Stomach (tissue), 9 donors: ENCODE results near the gene LBR. TPM values are rescaled to one million over a fixed set of nuclear protein-coding genes. Genes with fewer than 3 reads are reported as not detected.

Experiments
- DNase-seq, 2 donors: peaks; one replicate each; pipeline versions ENCODE4 v3.0.0 to v3.0.0-alpha.2; 2013 to 2019
- H3K27ac ChIP-seq, 5 donors: fragments of 200-600 bp in 4 of 5; sonication (generic) in 4 of 5; one replicate each; pipeline ENCODE4 v1.5.1; 2013 to 2019; ENCODE audit warnings: mild to moderate bottlenecking in 1 of 5, moderate library complexity in 1 of 5
- H3K27me3 ChIP-seq, 3 donors: fragments of 200-600 bp; sonication (generic); one replicate each; pipeline ENCODE4 v1.5.1; 2017 to 2019; ENCODE audit warnings: mixed run types in 1 of 3
- H3K36me3 ChIP-seq, 4 donors: fragments of 200-600 bp; sonication (generic); 1 replicate in 3 of 4; 2 replicates in 1 of 4; pipeline ENCODE4 v1.5.1; 2016 to 2019
- H3K4me1 ChIP-seq, 4 donors: fragments of 200-600 bp; sonication (generic); one replicate each; pipeline ENCODE4 v1.5.1; 2016 to 2019
- H3K4me3 ChIP-seq, 4 donors: fragments of 200-600 bp; sonication (generic) in 3 of 4; one replicate each; pipeline ENCODE4 v1.5.1; 2016 to 2019; ENCODE audit warnings: mild to moderate bottlenecking in 1 of 4
- H3K9me3 ChIP-seq, 4 donors: fragments of 200-600 bp; sonication (generic); one replicate each; pipeline ENCODE4 v1.5.1; 2016 to 2019
- EP300 ChIP-seq: sonication (generic); formaldehyde crosslinking; IDR thresholded peaks from one replicate; pipeline ENCODE4 v1.6.1; 2017; ENCODE audit warnings: antibody characterized with exemption
- POLR2A ChIP-seq, 4 donors: fragments of 450-650 bp; IDR thresholded peaks; one replicate each; pipeline ENCODE4 v1.6.1; 2016; ENCODE audit warnings: antibody characterized with exemption in 4 of 4, control low read depth in 2 of 4, mild to moderate bottlenecking in 1 of 4, moderate library complexity in 1 of 4
- POLR2AphosphoS5 ChIP-seq, 3 donors: sonication (generic); formaldehyde crosslinking; IDR thresholded peaks; one replicate each; pipeline ENCODE4 v1.6.1; 2016; ENCODE audit warnings: antibody characterized with exemption in 3 of 3
- WGBS, 5 donors: extraction: QIAGEN DNeasy Blood & Tissue Kit in 3 of 5; methylation state at CpG; one replicate each; pipeline versions ENCODE4 v1.1.5 to v1.1.7; 2013 to 2018; 5-methylcytosine and 5-hydroxymethylcytosine counted together
- intact Hi-C: fragments of 100-400 bp; cut with DNase I; formaldehyde crosslinking; loops from one replicate; pipeline ENCODE4 v1.15.1; 2023; ENCODE audit warnings: low total_unique reads
- polyA plus RNA-seq, 3 donors: library from polyadenylated mRNA; stranded (reverse); fragments of 200-250 nt; gene quantifications; one replicate each; pipeline ENCODE4 v1.2.3, GENCODE V29; 2013
- total RNA-seq, 5 donors: library from RNA; depleted of rRNA; stranded (reverse); fragments of >200 nt; gene quantifications; one replicate each; pipeline versions ENCODE4 v1.1.0 to v1.2.3, GENCODE V29; 2014 to 2016
- TF ChIP-seq, protein P1 (sequence below), 7 experiments: fragments of 450-650 bp in 4 of 7; fragments of 200-600 bp in 3 of 7; sonication (generic) in 3 of 7; IDR thresholded peaks; one replicate each; pipeline ENCODE4 v1.5.1; 2016 to 2019; ENCODE audit warnings: antibody characterized with exemption in 7 of 7, control low read depth in 2 of 7, mild to moderate bottlenecking in 1 of 7
- donor health status: healthy with polysubstance abuse.
- donor health status: Bipolar disorder and iron deficiency.
- donor health status: healthy.

The LBR gene
- total and polyA plus RNA-seq, 8 donors = 6.9 to 159 (median 54.3) TPM

DNA sequence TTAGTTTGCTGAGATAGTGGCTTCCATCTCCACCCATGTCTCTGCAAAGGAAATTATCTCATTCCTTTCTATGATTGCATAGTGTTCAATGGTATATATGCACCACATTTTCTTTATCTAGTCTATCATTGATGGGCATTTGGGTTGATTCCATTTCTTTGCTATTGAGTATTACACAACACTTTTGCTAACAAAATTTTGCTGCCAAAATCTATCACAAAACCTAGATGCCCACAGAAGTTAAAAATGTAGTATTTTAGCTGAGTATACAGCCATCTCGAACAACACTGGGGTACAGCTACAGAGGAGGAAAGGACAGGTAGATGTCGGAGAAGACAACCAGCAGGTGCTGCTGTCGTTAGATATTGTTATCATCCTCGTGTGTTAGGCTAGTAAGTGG, 67.7 kb downstream of the LBR start:
- 83 to 90% (median 87%) methylated on average over 4 of the region's 4 CpGs for WGBS, 5 donors
- Histone ChIP-seq H3K27ac (no peak overlapping the region), H3K27me3 (no peaks in the 10 kb centered on the region), H3K4me3 (no peak overlapping the region), H3K4me1 (no peaks in the 10 kb centered on the region), H3K9me3 (no peaks in the 10 kb centered on the region), H3K36me3 (no peaks in the 10 kb centered on the region)
- DNase-seq = no peak
- intact Hi-C loops = no loop called here
- TF ChIP-seq POLR2A (IDR thresholded peaks at IDR 0.05) (no peak), EP300 (no peak), POLR2AphosphoS5 (IDR thresholded peaks at IDR 0.05) (no peak)
- TF ChIP-seq, protein P1, sequence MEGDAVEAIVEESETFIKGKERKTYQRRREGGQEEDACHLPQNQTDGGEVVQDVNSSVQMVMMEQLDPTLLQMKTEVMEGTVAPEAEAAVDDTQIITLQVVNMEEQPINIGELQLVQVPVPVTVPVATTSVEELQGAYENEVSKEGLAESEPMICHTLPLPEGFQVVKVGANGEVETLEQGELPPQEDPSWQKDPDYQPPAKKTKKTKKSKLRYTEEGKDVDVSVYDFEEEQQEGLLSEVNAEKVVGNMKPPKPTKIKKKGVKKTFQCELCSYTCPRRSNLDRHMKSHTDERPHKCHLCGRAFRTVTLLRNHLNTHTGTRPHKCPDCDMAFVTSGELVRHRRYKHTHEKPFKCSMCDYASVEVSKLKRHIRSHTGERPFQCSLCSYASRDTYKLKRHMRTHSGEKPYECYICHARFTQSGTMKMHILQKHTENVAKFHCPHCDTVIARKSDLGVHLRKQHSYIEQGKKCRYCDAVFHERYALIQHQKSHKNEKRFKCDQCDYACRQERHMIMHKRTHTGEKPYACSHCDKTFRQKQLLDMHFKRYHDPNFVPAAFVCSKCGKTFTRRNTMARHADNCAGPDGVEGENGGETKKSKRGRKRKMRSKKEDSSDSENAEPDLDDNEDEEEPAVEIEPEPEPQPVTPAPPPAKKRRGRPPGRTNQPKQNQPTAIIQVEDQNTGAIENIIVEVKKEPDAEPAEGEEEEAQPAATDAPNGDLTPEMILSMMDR (IDR thresholded peaks at IDR 0.05) = no peak

DNA sequence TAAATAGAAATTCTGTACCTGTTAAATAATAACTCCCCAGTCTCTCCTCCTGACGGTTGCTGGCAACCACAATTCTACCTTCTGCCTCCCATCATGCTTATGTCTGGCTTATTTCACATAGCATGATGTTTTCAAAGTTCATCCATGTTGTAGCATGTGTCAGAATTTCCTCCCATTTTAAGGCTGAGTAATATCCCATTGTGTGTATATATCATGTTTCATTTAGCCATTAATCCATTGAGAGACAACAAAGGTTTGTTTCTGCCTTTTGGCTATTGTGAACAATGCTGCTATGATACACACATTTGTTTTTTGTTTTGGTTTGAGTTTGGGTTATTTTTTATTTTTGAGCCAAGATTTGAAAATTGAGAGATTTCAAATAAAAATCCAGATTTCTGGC, 72.0 kb downstream of the LBR start:
- H3K27ac ChIP-seq = no peak overlapping the region
- no peaks in the 10 kb centered on the region for H3K4me1 ChIP-seq
- no peak overlapping the region for H3K4me3 ChIP-seq
- H3K9me3 ChIP-seq = no peaks in the 10 kb centered on the region
- DNase-seq = no peak
- intact Hi-C loops = no loop called here
- TF ChIP-seq, protein P1 (IDR thresholded peaks at IDR 0.05) = no peak
- TF ChIP-seq POLR2A (IDR thresholded peaks at IDR 0.05) (no peak), EP300 (no peak), POLR2AphosphoS5 (IDR thresholded peaks at IDR 0.05) (no peak)
- no peaks in the 10 kb centered on the region for H3K27me3 ChIP-seq
- no peaks in the 10 kb centered on the region for H3K36me3 ChIP-seq
- 76 to 95% (median 92%) methylated on average over 1 of the region's 1 CpG for WGBS, 5 donors

GRCh38 chr1:225354906-225355305, 72.9 kb downstream of the LBR start:
- no peak for DNase-seq
- H3K27ac ChIP-seq = no peak overlapping the region
- H3K4me1 ChIP-seq = no peaks in the 10 kb centered on the region
- no peaks in the 10 kb centered on the region for H3K36me3 ChIP-seq
- no peaks in the 10 kb centered on the region for H3K9me3 ChIP-seq
- H3K4me3 ChIP-seq = no peak overlapping the region
- TF ChIP-seq POLR2AphosphoS5 (IDR thresholded peaks at IDR 0.05) = no peak
- no peak for TF ChIP-seq EP300
- no peaks in the 10 kb centered on the region for H3K27me3 ChIP-seq
- intact Hi-C loops = no loop called here
- 67 to 92% (median 80%) methylated on average over 3 of the region's 3 CpGs for WGBS, 5 donors

Other genes starting within 250 kb of the LBR start
- gene ENAH, start 225.1 kb upstream of the LBR start, total RNA-seq = 100 to 1,000 TPM in 4 of 5 donors, 10 to 100 TPM in 1; 70.1 to 186 (median 154) TPM
- 10 to 100 TPM in 2 of 3 donors, 1 to 10 TPM in 1; 8.5 to 40.9 (median 38.5) TPM for gene ENAH, start 225.1 kb upstream of the LBR start, polyA plus RNA-seq